Measurements from ENCODE around the gene PLXNA1.

The PLXNA1 gene

GRCh38 chr3:126980266-126980811 lies 2.6 kb upstream of the PLXNA1 start:
- ChIA-PET CTCF (interaction anchor here (1.1 to 8.5 kb wide), 6 partner anchors 11 to 300 kb away, joined by 3 to 211 read pairs (median 16); no protein-coding TSS in a partner anchor), POLR2A (no interaction called here)
- no peak for TF ChIP-seq CTCF (IDR thresholded peaks at IDR 0.05; ENCODE audit: insufficient read depth, low read length, missing control alignments)
- no peak for DNase-seq (ENCODE audit: low read depth, low spot score)
- H3K4me3 ChIP-seq (ENCODE audit: low read depth, low read length): no peak overlapping the region

GRCh38 chr3:126982126-126982470 lies 817 bp upstream of the PLXNA1 start:
- peak overlapping the region; percentile 65 for H3K4me3 ChIP-seq (ENCODE audit: low read depth, low read length)
- CTCF ChIA-PET: interaction anchor here (0.6 to 8.5 kb wide), 38 partner anchors 10 to 565 kb away, joined by 3 to 211 read pairs (median 4); partner anchors contain the start of gene CHCHD6
- TF ChIP-seq CTCF (IDR thresholded peaks at IDR 0.05; ENCODE audit: insufficient read depth, low read length, missing control alignments): no peak
- no peak for DNase-seq (ENCODE audit: low read depth, low spot score)
- POLR2A ChIA-PET: interaction anchor here (0.6 to 1.2 kb wide), 2 partner anchors 21 to 229 kb away, joined by 3 read pairs; no protein-coding TSS in a partner anchor

- TF ChIP-seq CTCF (IDR thresholded peaks at IDR 0.05; ENCODE audit: insufficient read depth, low read length, missing control alignments): no peak
- POLR2A ChIA-PET: no interaction called here
- no peak for DNase-seq (ENCODE audit: low read depth, low spot score)
- H3K4me3 ChIP-seq (ENCODE audit: low read depth, low read length): peak overlapping the region; percentile 69
- CTCF ChIA-PET: interaction anchor here (1.1 to 8.5 kb wide), 11 partner anchors 10 to 330 kb away, joined by 3 to 211 read pairs (median 9); no protein-coding TSS in a partner anchor
These were observed 349 bp downstream of the PLXNA1 start for GRCh38 chr3:126983276-126983652.

- TF ChIP-seq CTCF (IDR thresholded peaks at IDR 0.05; ENCODE audit: insufficient read depth, low read length, missing control alignments): no peak
- ChIA-PET CTCF (interaction anchor here (1.0 to 8.5 kb wide), 13 partner anchors 9 to 474 kb away, joined by 3 to 211 read pairs (median 9); no protein-coding TSS in a partner anchor), POLR2A (interaction anchor here (0.9 kb wide), 1 partner anchor 19 kb away, joined by 3 read pairs; no protein-coding TSS in a partner anchor)
These were observed 907 bp downstream of the PLXNA1 start for GRCh38 chr3:126983653-126984390.

GRCh38 chr3:126984391-126985131 lies 1.6 kb downstream of the PLXNA1 start:
- no peak for TF ChIP-seq CTCF (IDR thresholded peaks at IDR 0.05; ENCODE audit: insufficient read depth, low read length, missing control alignments)
- CTCF ChIA-PET: interaction anchor here (1.0 to 8.5 kb wide), 8 partner anchors 8 to 473 kb away, joined by 4 to 211 read pairs (median 8); no protein-coding TSS in a partner anchor
- DNase-seq (ENCODE audit: low read depth, low spot score): no peak
- POLR2A ChIA-PET: interaction anchor here (0.7 to 0.9 kb wide), 2 partner anchors 17 to 18 kb away, joined by 3 read pairs; no protein-coding TSS in a partner anchor
- peak overlapping the region; percentile 69 for H3K4me3 ChIP-seq (ENCODE audit: low read depth, low read length)

More at GRCh38 chr3:126983653-126984390, 907 bp downstream of the PLXNA1 start:
- peak overlapping the region; percentile 69 for H3K4me3 ChIP-seq (ENCODE audit: low read depth, low read length)
- DNase-seq (ENCODE audit: low read depth, low spot score): no peak
